Measurements from ENCODE around the gene OR6C65.
"Not testable (repeated sequence)": the region's sequence is repeated elsewhere in the genome, so short reads cannot be mapped to it uniquely, and the experiment has no call there.

OR6C65 gene

GRCh38 chr12:55400229-55400628 lies at the start of gene OR6C65:
OR6C65 (plus strand) TSS chr12:55400529; CDS start chr12:55400529, 0 bp downstream.
- no peak for DNase-seq (ENCODE audit: low spot score)

- not testable (repeated sequence) for DNase-seq (ENCODE audit: low spot score)
Observed at GRCh38 chr12:55355338-55355737, 45.0 kb upstream of the OR6C65 start.

GRCh38 chr12:55362675-55363074 lies 37.7 kb upstream of the OR6C65 start, which contains the start of gene OR6C75:
OR6C75 (plus strand) TSS chr12:55362975; CDS start chr12:55365111, 2,136 bp downstream.
- DNase-seq (ENCODE audit: low spot score) = no peak

GRCh38 chr12:55365086-55365485 lies 35.2 kb upstream of the OR6C65 start:
- DNase-seq (ENCODE audit: low spot score) = no peak

- DNase-seq (ENCODE audit: low spot score) = no peak
Observed at GRCh38 chr12:55372521-55372920, 27.8 kb upstream of the OR6C65 start.

- DNase-seq (ENCODE audit: low spot score) = no peak
Observed at GRCh38 chr12:55385891-55386290, 14.4 kb upstream of the OR6C65 start.

- DNase-seq (ENCODE audit: low spot score) = no peak
Observed at GRCh38 chr12:55392032-55392795, 8.1 kb upstream of the OR6C65 start.

GRCh38 chr12:55396326-55396725 lies 4.0 kb upstream of the OR6C65 start:
- DNase-seq (ENCODE audit: low spot score) = no peak

GRCh38 chr12:55407866-55408265 lies 7.5 kb downstream of the OR6C65 start:
- DNase-seq (ENCODE audit: low spot score) = no peak

- DNase-seq (ENCODE audit: low spot score) = not testable (repeated sequence)
Observed at GRCh38 chr12:55409133-55409532, 8.8 kb downstream of the OR6C65 start.

- not testable (repeated sequence) for DNase-seq (ENCODE audit: low spot score)
Observed at GRCh38 chr12:55412138-55412537, 11.8 kb downstream of the OR6C65 start.

- DNase-seq (ENCODE audit: low spot score) = not testable (repeated sequence)
Observed at GRCh38 chr12:55413498-55414388, 13.4 kb downstream of the OR6C65 start.

- DNase-seq (ENCODE audit: low spot score) = not testable (repeated sequence)
Observed at GRCh38 chr12:55414396-55414823, 14.1 kb downstream of the OR6C65 start.

GRCh38 chr12:55414889-55415288 lies 14.6 kb downstream of the OR6C65 start:
- not testable (repeated sequence) for DNase-seq (ENCODE audit: low spot score)

- no peak for DNase-seq (ENCODE audit: low spot score)
Observed at GRCh38 chr12:55416961-55417360, 16.6 kb downstream of the OR6C65 start.

GRCh38 chr12:55420307-55420962 lies 20.1 kb downstream of the OR6C65 start:
- DNase-seq (ENCODE audit: low spot score) = no peak

GRCh38 chr12:55425954-55426353 lies 25.6 kb downstream of the OR6C65 start, which contains the start of gene OR6C76:
OR6C76 (plus strand) TSS chr12:55426254; CDS start chr12:55426254, 0 bp downstream.
- no peak for DNase-seq (ENCODE audit: low spot score)

- DNase-seq (ENCODE audit: low spot score) = no peak
Observed at GRCh38 chr12:55428331-55429243, 28.3 kb downstream of the OR6C65 start.

- DNase-seq (ENCODE audit: low spot score) = not testable (repeated sequence)
Observed at GRCh38 chr12:55441233-55441632, 40.9 kb downstream of the OR6C65 start.

GRCh38 chr12:55443776-55444175 lies 43.4 kb downstream of the OR6C65 start, which contains the start of gene OR6C2:
OR6C2 (plus strand) TSS chr12:55444076; CDS start chr12:55452214, 8,138 bp downstream.
- DNase-seq (ENCODE audit: low spot score) = no peak

GRCh38 chr12:55445357-55445756 lies 45.0 kb downstream of the OR6C65 start:
- no peak for DNase-seq (ENCODE audit: low spot score)
